NCI-H1436 (cell line): ENCODE data around the gene CDC42SE2.
"Not testable (repeated sequence)": the region's sequence is repeated elsewhere in the genome, so short reads cannot be mapped to it uniquely, and the experiment has no call there.

Source experiments
- DNase-seq: peaks from one replicate; lab custom pipeline; 2025; lab: John Stamatoyannopoulos, UW

CDC42SE2 gene

GRCh38 chr5:131367219-131367860 is 103.5 kb downstream of the CDC42SE2 start:
- DNase-seq: no peak

- DNase-seq: no peak
These were observed 105.0 kb downstream of the CDC42SE2 start for GRCh38 chr5:131368866-131369265.

GRCh38 chr5:131369558-131369957 is 105.7 kb downstream of the CDC42SE2 start:
- DNase-seq: no peak

GRCh38 chr5:131371835-131372234 is 108.0 kb downstream of the CDC42SE2 start:
- DNase-seq: no peak

- no peak for DNase-seq
These were observed 109.4 kb downstream of the CDC42SE2 start for GRCh38 chr5:131373265-131373664.

- DNase-seq: no peak
These were observed 111.5 kb downstream of the CDC42SE2 start for GRCh38 chr5:131375351-131375750.

- no peak for DNase-seq
These were observed 113.5 kb downstream of the CDC42SE2 start for GRCh38 chr5:131377346-131377745.

- no peak for DNase-seq
These were observed 114.0 kb downstream of the CDC42SE2 start for GRCh38 chr5:131377785-131378325.

- no peak for DNase-seq
These were observed 115.1 kb downstream of the CDC42SE2 start for GRCh38 chr5:131378721-131379541.

GRCh38 chr5:131379723-131380122 is 115.9 kb downstream of the CDC42SE2 start:
- DNase-seq: no peak

- not testable (repeated sequence) for DNase-seq
These were observed 116.4 kb downstream of the CDC42SE2 start for GRCh38 chr5:131380238-131380637.

- no peak for DNase-seq
These were observed 117.2 kb downstream of the CDC42SE2 start for GRCh38 chr5:131381021-131381420.

- no peak for DNase-seq
These were observed 117.9 kb downstream of the CDC42SE2 start for GRCh38 chr5:131381777-131382176.

GRCh38 chr5:131382407-131383395 is 118.8 kb downstream of the CDC42SE2 start:
- peak; percentile 66 for DNase-seq

GRCh38 chr5:131384173-131384572 is 120.3 kb downstream of the CDC42SE2 start:
- DNase-seq: no peak

- no peak for DNase-seq
These were observed 120.9 kb downstream of the CDC42SE2 start for GRCh38 chr5:131384616-131385214.

- no peak for DNase-seq
These were observed 122.3 kb downstream of the CDC42SE2 start for GRCh38 chr5:131386124-131386523.

- peak; percentile 6 for DNase-seq
These were observed 122.9 kb downstream of the CDC42SE2 start for GRCh38 chr5:131386779-131387178.

- no peak for DNase-seq
These were observed 123.4 kb downstream of the CDC42SE2 start for GRCh38 chr5:131387255-131387654.

- no peak for DNase-seq
These were observed 125.4 kb downstream of the CDC42SE2 start for GRCh38 chr5:131389096-131389868.

GRCh38 chr5:131389869-131390265 is 126.0 kb downstream of the CDC42SE2 start:
- DNase-seq: no peak
